HepG2 (cell line): ENCODE results near the gene CTNNBIP1. TPM values are rescaled to one million over a fixed set of nuclear protein-coding genes. Genes with fewer than 3 reads are reported as not detected.
A peak's percentile ranks its signal among the peaks of the same experiment; 100 is the strongest.

Experiments used
- CCDC6 ChIP-seq: sonication (generic); formaldehyde crosslinking; IDR thresholded peaks from 2 replicates; pipeline ENCODE4 v1.8.1; 2022; ENCODE audit warnings: mild to moderate bottlenecking, missing genetic modification reagents, moderate library complexity
- HMG20B ChIP-seq: conservative IDR thresholded peaks from 2 replicates; pipeline ENCODE4 v1.6.1; 2016; ENCODE audit warnings: missing genetic modification reagents, missing compliant biosample characterization
- KDM2A ChIP-seq: sonication (generic); formaldehyde crosslinking; IDR thresholded peaks from 2 replicates; pipeline ENCODE4 v1.4.0; 2020; ENCODE audit warnings: low read depth, missing genetic modification reagents, borderline replicate concordance
- KLF12 ChIP-seq: sonication (generic); formaldehyde crosslinking; IDR thresholded peaks from 2 replicates; pipeline ENCODE4 v1.4.0; 2020; ENCODE audit warnings: missing genetic modification reagents, borderline replicate concordance
- MED8 ChIP-seq: sonication (generic); formaldehyde crosslinking; IDR thresholded peaks from 2 replicates; pipeline ENCODE4 v1.8.1; 2023; ENCODE audit warnings: mild to moderate bottlenecking, missing genetic modification reagents; ENCODE audit not compliant: insufficient replicate concordance
- MLX ChIP-seq: IDR thresholded peaks from 2 replicates; pipeline ENCODE4 v1.6.1; 2016
- NBN ChIP-seq: fragments of 450-650 bp; conservative IDR thresholded peaks from 2 replicates; pipeline ENCODE4 v1.6.1; 2017
- NFYB ChIP-seq: sonication (generic); formaldehyde crosslinking; IDR thresholded peaks from 2 replicates; pipeline ENCODE4 v1.4.0; 2020; ENCODE audit warnings: missing genetic modification reagents
- SAFB2 ChIP-seq: sonication (generic); formaldehyde crosslinking; IDR thresholded peaks from 2 replicates; pipeline ENCODE4 v1.5.1; 2020; ENCODE audit warnings: missing genetic modification reagents, low read depth, mild to moderate bottlenecking, borderline replicate concordance
- TCF12 ChIP-seq, 2 experiments: fragments of 450-650 bp in 1 of 2; sonication (generic) in 1 of 2; formaldehyde crosslinking in 1 of 2; IDR thresholded peaks; 2 replicates each; pipeline versions ENCODE4 v1.6.1 to v1.8.0; 2017 to 2022; ENCODE audit warnings: antibody characterized with exemption in 1 of 2, mild to moderate bottlenecking in 1 of 2, missing genetic modification reagents in 1 of 2, moderate library complexity in 1 of 2
- TEF ChIP-seq: sonication (generic); formaldehyde crosslinking; IDR thresholded peaks from 2 replicates; pipeline ENCODE4 v1.5.0; 2020; ENCODE audit warnings: missing genetic modification reagents
- TFDP2 ChIP-seq: sonication (generic); formaldehyde crosslinking; IDR thresholded peaks from 2 replicates; pipeline ENCODE4 v1.4.0; 2020; ENCODE audit warnings: missing genetic modification reagents
- ZBTB7B ChIP-seq: sonication (generic); formaldehyde crosslinking; IDR thresholded peaks from 2 replicates; pipeline ENCODE4 v1.4.0; 2020; ENCODE audit warnings: missing genetic modification reagents
- ZNF264 ChIP-seq: sonication (generic); formaldehyde crosslinking; IDR thresholded peaks from 2 replicates; pipeline ENCODE4 v1.4.0; 2020; ENCODE audit warnings: missing genetic modification reagents
- ZNF292 ChIP-seq: sonication (generic); formaldehyde crosslinking; IDR thresholded peaks from 2 replicates; pipeline ENCODE4 v1.8.1; 2022; ENCODE audit warnings: mild to moderate bottlenecking, low read depth, missing genetic modification reagents, borderline replicate concordance
- ZNF350 ChIP-seq: sonication (generic); formaldehyde crosslinking; IDR thresholded peaks from 2 replicates; pipeline ENCODE4 v1.4.0; 2020; ENCODE audit warnings: mild to moderate bottlenecking, low read depth, missing genetic modification reagents, borderline replicate concordance
- polyA plus RNA-seq, 8 experiments: library from polyadenylated mRNA; depleted of rRNA in 3 of 8; stranded (reverse) in 7 of 8; unstranded in 1 of 8; fragments of >200 nt; fragmentation: Illumina TruSeq in 4 of 8; extraction: Trizol in 4 of 8; gene quantifications; 2 replicates each; pipeline versions ENCODE4 v1.2.1 to v1.2.3, GENCODE V29; 2011 to 2016; ENCODE audit warnings: low read depth in 4 of 8, missing spikeins in 1 of 8, mixed read lengths in 1 of 8; ENCODE audit not compliant: insufficient read depth in 1 of 8
- total RNA-seq, 5 experiments: library from RNA; depleted of rRNA; stranded (reverse); fragments of >200 nt; fragmentation: Illumina TruSeq; extraction: Trizol; gene quantifications; 2 replicates each; pipeline ENCODE4 v1.2.3, GENCODE V29; 2016; ENCODE audit warnings: low read depth in 1 of 5
- TF ChIP-seq, protein P1 (sequence below): sonication (generic); formaldehyde crosslinking; IDR thresholded peaks from 2 replicates; pipeline ENCODE4 v1.4.0; 2020; ENCODE audit warnings: missing genetic modification reagents
- TF ChIP-seq, protein P2 (sequence below): sonication (generic); formaldehyde crosslinking; IDR thresholded peaks from 2 replicates; pipeline ENCODE4 v1.5.1; 2020; ENCODE audit warnings: mild to moderate bottlenecking, moderate library complexity, missing genetic modification reagents

CTNNBIP1 gene
- total and polyA plus RNA-seq, 2 of the 13 experiments (the other 11 are each of a cell fraction or from before 2014, with no cell fraction given): 71.7 to 83.0 TPM

GRCh38 chr1:9910423-9911178 is 532 bp upstream of the CTNNBIP1 start (continued):
- TF ChIP-seq ZNF350 (CRISPR knock-in tag) (peak; percentile 69; the same call in 1 of the 2 replicates), NFYB (CRISPR knock-in tag) (peak; percentile 76), HMG20B (CRISPR knock-in tag) (no peak), ZNF292 (peak; percentile 45; the same call in 1 of the 2 replicates), CCDC6 (CRISPR knock-in tag) (peak; percentile 56; the same call in 1 of the 2 replicates), TCF12 (IDR thresholded peaks at IDR 0.05) (no peak), TCF12 (CRISPR knock-in tag; IDR thresholded peaks at IDR 0.05) (peak; percentile 59; the same call in 1 of the 2 replicates), SAFB2 (CRISPR knock-in tag) (no peak), KDM2A (CRISPR knock-in tag) (peak; percentile 66; the same call in 1 of the 2 replicates), ZNF264 (CRISPR knock-in tag) (peak; percentile 70; the same call in 1 of the 2 replicates), NBN (no peak), TFDP2 (CRISPR knock-in tag) (peak; percentile 44; the same call in 1 of the 2 replicates), KLF12 (CRISPR knock-in tag) (peak; percentile 58; the same call in 1 of the 2 replicates), MLX (CRISPR knock-in tag) (0 out of 2 replicates have a peak, but pooled peaks have one; percentile 20), TEF (CRISPR knock-in tag) (0 out of 2 replicates have a peak, but pooled peaks have one; percentile 52), ZBTB7B (CRISPR knock-in tag) (0 out of 2 replicates have a peak, but pooled peaks have one; percentile 16), MED8 (CRISPR knock-in tag) (peak; percentile 63)
- TF ChIP-seq, protein P1, sequence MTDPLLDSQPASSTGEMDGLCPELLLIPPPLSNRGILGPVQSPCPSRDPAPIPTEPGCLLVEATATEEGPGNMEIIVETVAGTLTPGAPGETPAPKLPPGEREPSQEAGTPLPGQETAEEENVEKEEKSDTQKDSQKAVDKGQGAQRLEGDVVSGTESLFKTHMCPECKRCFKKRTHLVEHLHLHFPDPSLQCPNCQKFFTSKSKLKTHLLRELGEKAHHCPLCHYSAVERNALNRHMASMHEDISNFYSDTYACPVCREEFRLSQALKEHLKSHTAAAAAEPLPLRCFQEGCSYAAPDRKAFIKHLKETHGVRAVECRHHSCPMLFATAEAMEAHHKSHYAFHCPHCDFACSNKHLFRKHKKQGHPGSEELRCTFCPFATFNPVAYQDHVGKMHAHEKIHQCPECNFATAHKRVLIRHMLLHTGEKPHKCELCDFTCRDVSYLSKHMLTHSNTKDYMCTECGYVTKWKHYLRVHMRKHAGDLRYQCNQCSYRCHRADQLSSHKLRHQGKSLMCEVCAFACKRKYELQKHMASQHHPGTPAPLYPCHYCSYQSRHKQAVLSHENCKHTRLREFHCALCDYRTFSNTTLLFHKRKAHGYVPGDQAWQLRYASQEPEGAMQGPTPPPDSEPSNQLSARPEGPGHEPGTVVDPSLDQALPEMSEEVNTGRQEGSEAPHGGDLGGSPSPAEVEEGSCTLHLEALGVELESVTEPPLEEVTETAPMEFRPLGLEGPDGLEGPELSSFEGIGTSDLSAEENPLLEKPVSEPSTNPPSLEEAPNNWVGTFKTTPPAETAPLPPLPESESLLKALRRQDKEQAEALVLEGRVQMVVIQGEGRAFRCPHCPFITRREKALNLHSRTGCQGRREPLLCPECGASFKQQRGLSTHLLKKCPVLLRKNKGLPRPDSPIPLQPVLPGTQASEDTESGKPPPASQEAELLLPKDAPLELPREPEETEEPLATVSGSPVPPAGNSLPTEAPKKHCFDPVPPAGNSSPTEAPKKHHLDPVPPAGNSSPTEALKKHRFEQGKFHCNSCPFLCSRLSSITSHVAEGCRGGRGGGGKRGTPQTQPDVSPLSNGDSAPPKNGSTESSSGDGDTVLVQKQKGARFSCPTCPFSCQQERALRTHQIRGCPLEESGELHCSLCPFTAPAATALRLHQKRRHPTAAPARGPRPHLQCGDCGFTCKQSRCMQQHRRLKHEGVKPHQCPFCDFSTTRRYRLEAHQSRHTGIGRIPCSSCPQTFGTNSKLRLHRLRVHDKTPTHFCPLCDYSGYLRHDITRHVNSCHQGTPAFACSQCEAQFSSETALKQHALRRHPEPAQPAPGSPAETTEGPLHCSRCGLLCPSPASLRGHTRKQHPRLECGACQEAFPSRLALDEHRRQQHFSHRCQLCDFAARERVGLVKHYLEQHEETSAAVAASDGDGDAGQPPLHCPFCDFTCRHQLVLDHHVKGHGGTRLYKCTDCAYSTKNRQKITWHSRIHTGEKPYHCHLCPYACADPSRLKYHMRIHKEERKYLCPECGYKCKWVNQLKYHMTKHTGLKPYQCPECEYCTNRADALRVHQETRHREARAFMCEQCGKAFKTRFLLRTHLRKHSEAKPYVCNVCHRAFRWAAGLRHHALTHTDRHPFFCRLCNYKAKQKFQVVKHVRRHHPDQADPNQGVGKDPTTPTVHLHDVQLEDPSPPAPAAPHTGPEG (CRISPR knock-in tag): peak; percentile 79; the same call in 1 of the 2 replicates
- TF ChIP-seq, protein P2, sequence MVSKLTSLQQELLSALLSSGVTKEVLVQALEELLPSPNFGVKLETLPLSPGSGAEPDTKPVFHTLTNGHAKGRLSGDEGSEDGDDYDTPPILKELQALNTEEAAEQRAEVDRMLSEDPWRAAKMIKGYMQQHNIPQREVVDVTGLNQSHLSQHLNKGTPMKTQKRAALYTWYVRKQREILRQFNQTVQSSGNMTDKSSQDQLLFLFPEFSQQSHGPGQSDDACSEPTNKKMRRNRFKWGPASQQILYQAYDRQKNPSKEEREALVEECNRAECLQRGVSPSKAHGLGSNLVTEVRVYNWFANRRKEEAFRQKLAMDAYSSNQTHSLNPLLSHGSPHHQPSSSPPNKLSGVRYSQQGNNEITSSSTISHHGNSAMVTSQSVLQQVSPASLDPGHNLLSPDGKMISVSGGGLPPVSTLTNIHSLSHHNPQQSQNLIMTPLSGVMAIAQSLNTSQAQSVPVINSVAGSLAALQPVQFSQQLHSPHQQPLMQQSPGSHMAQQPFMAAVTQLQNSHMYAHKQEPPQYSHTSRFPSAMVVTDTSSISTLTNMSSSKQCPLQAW: 0 out of 2 replicates have a peak, but pooled peaks have one; percentile 16
